Activated CD4-positive, alpha-beta memory T cell treated with anti-CD3 and anti-CD28 coated beads, Interleukin-2, amount 10 ng/mL, durations not matched to agents 7 days and 5 days (primary cell): ENCODE data around the gene GNGT2. TPM values are rescaled to one million over a fixed set of nuclear protein-coding genes. Genes with fewer than 3 reads are reported as not detected.

Experiments used
- CTCF ChIA-PET: fragments of 350-600 bp; sonication (Branson Sonifier 250); formaldehyde crosslinking; loops from one replicate; lab custom pipeline; 2021; ENCODE audit warnings: antibody characterized with exemption, inconsistent platforms; lab: Charles Lee
- POLR2A ChIA-PET: fragments of 350-600 bp; sonication (Branson Sonifier 250); formaldehyde crosslinking; loops from one replicate; lab custom pipeline; 2021; ENCODE audit warnings: antibody characterized with exemption; lab: Charles Lee
- DNase-seq: peaks from one replicate; pipeline ENCODE4 v3.0.0-alpha.2; 2020
- H3K27ac Mint-ChIP-seq: one replicate; pipeline ENCODE4 v1.8.0; 2021; ENCODE audit warnings: mild to moderate bottlenecking, mixed read lengths
- H3K27me3 Mint-ChIP-seq: one replicate; pipeline ENCODE4 v1.8.0; 2021; ENCODE audit warnings: mixed read lengths
- H3K36me3 Mint-ChIP-seq: one replicate; pipeline ENCODE4 v1.8.0; 2021; ENCODE audit warnings: low read depth, mixed read lengths
- H3K4me1 Mint-ChIP-seq: one replicate; pipeline ENCODE4 v1.8.0; 2021; ENCODE audit warnings: mixed read lengths
- H3K4me3 Mint-ChIP-seq: one replicate; pipeline ENCODE4 v1.8.0; 2021; ENCODE audit warnings: mild to moderate bottlenecking, mixed read lengths
- H3K9me3 Mint-ChIP-seq: one replicate; pipeline ENCODE4 v1.8.0; 2021; ENCODE audit warnings: mixed read lengths
- total RNA-seq, 2 experiments: library from RNA; stranded (reverse); gene quantifications; one replicate each; pipeline ENCODE4 v1.2.3, GENCODE V29; 2021

The GNGT2 gene
- total RNA-seq, 2 experiments from 2014 or later = 22.7 to 23.8 TPM

DNA sequence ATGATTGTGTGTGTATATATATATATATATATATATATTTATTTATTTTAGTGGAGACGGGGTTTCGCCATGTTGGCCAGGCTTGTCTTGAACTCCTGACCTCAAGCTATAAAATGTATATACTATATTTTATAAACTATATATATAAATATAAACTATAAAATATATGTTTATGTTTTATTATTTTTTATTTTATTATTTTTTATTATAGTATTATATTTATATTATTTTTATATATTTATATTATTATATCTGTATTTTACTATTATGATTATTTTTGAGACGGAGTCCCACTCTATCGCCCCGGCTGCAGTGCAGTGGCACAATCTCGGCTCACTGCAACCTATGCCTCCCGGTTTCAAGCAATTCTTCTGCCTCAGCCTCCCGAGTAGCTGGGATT, 30.7 kb upstream of the GNGT2 start:
- Mint-ChIP-seq H3K27ac (no peak overlapping the region), H3K4me3 (no peak overlapping the region), H3K36me3 (no peaks in the 10 kb centered on the region), H3K9me3 (no peaks in the 10 kb centered on the region), H3K4me1 (no peaks in the 10 kb centered on the region), H3K27me3 (no peaks in the 10 kb centered on the region)
- ChIA-PET CTCF (interaction anchor here (0.7 to 1.2 kb wide), 2 partner anchors 17 to 315 kb away, joined by 3 read pairs; no protein-coding TSS in a partner anchor), POLR2A (no interaction called here)
- DNase-seq = no peak

DNA sequence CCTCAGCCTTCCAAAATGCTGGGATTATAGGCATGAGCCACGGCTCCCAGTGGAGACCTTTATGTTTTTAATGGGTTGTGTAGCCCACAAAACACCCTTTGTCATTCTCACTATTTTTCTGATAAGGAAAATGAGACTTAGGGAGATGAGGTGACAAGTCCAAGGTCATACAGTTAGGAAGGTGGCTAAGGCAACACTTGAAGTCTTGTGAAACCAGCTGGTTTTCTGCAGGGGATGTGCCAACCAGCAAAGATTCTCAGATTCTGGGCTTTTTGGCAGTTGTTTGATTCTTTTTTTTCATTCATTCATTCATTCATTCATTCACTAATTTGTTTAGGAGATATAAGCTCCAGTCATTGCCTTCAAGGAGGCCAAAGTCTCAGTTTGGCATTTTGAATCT, 30.2 kb upstream of the GNGT2 start:
- H3K27ac Mint-ChIP-seq = no peak overlapping the region
- CTCF ChIA-PET = interaction anchor here (0.7 to 1.3 kb wide), 3 partner anchors 10 to 316 kb away, joined by 3 read pairs; partner anchors contain the start of gene PHOSPHO1

DNA sequence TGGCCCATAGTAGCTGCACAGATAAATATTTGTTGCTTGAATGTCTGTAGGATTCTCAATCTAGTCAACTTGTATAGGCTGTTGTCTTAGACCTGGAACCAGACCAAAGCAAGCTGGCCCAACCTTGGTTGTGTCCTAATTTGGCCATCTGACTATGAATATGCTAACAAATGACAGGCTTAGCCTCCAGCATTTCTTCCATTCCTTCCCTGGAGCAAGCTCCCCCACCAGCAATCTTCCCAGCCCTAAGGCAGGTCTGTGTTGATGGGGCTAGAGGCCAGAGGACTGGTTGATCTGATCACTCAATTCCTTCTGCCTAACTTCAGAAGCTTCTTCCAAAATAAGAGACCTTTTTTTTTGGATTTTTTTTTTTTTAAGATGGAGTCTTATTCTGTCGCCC, 29.6 kb upstream of the GNGT2 start:
- H3K9me3 Mint-ChIP-seq = no peaks in the 10 kb centered on the region
- no peak overlapping the region for H3K4me3 Mint-ChIP-seq
- no peaks in the 10 kb centered on the region for H3K4me1 Mint-ChIP-seq
- no peak overlapping the region for H3K27ac Mint-ChIP-seq
- H3K36me3 Mint-ChIP-seq = no peaks in the 10 kb centered on the region
- no peak for DNase-seq
- POLR2A ChIA-PET = interaction anchor here (1.7 kb wide), 1 partner anchor 14 kb away, joined by 3 read pairs; no protein-coding TSS in a partner anchor
- CTCF ChIA-PET = interaction anchor here (0.6 to 1.3 kb wide), 3 partner anchors 9 to 105 kb away, joined by 3 read pairs; partner anchors contain the start of gene PHOSPHO1
- no peaks in the 10 kb centered on the region for H3K27me3 Mint-ChIP-seq

More for the DNA sequence above, 30.2 kb upstream of the GNGT2 start:
- Mint-ChIP-seq H3K9me3 (no peaks in the 10 kb centered on the region), H3K4me1 (no peaks in the 10 kb centered on the region), H3K27me3 (no peaks in the 10 kb centered on the region), H3K36me3 (no peaks in the 10 kb centered on the region), H3K4me3 (no peak overlapping the region)
- POLR2A ChIA-PET = no interaction called here
- no peak for DNase-seq

DNA sequence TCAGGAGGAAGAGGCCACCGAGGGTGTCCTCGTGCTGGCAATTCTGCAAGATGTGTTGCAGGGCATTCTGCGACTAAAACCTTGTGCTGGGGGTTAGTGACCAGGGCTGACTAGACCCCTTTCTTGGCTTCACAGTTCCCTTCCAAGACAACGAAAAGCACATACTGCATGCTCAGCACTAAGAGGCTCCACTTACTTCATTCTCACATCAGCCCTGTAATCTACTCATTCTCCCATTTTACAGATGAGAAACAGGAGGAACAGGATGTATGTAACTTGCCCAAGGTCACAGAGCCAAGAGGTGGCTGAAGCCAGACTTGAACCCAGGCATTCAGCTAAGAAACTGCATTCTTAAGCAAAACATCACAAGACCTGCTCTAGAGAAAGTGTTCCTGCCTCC, 25.5 kb upstream of the GNGT2 start:
- Mint-ChIP-seq H3K9me3 (no peaks in the 10 kb centered on the region), H3K4me3 (no peak overlapping the region), H3K27me3 (peaks cover 14% of the 10 kb centered on the region), H3K4me1 (peaks cover 4% of the 10 kb centered on the region), H3K36me3 (no peaks in the 10 kb centered on the region), H3K27ac (no peak overlapping the region)
- no peak for DNase-seq
- CTCF ChIA-PET = interaction anchor here (2.0 kb wide), 1 partner anchor 56 kb away, joined by 6 read pairs; no protein-coding TSS in a partner anchor
- POLR2A ChIA-PET = interaction anchor here (1.5 kb wide), 1 partner anchor 11 kb away, joined by 4 read pairs; no protein-coding TSS in a partner anchor

DNA sequence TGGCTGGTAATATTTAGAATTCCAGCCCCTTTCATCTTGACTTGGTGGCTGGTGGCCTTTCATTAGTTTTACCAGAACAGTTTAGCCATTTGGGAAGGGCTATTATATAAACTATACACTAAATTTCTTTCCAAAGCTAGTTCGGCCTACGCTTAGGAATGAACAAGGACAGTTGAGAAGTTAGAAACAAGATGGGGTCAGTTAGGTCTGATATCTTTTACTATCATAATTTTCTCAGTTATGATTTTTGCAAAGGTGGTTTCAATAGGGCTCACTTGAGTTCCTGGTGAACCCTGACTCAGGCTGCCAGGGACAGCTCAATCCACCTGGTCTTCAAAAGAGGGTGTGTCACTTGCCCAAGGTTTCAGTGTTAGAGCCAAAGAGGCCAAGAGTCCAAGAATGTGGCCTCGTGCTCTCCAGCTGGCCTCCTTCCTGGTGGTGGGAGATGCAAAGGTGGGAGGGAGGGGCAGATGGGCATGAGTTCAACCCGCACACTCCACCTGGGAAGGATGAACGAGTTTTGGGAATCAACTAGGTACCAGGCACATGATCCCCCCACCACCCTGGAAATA, 24.2 kb upstream of the GNGT2 start:
- Mint-ChIP-seq H3K9me3 (no peaks in the 10 kb centered on the region), H3K36me3 (no peaks in the 10 kb centered on the region), H3K4me1 (peaks cover 7% of the 10 kb centered on the region), H3K27me3 (peaks cover 17% of the 10 kb centered on the region), H3K27ac (no peak overlapping the region), H3K4me3 (no peak overlapping the region)
- POLR2A ChIA-PET = no interaction called here
- CTCF ChIA-PET = interaction anchor here (2.0 kb wide), 1 partner anchor 54 kb away, joined by 6 read pairs; no protein-coding TSS in a partner anchor
- DNase-seq = no peak

DNA sequence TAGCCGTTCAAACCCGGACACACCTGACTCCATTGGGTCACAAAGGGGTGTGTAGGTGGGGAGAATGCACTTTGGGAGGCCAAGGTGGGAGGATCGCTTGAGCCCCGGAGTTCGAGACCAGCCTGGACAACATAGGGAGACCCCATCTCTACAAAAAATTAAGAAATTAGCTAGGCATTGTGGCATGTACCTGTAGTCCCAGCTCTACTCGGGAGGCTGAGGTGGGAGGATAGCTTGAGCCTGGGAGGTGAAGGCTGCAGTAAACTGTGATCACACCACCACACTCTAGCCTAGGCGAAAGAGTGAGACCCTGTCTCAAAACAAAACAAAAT, 21.2 kb upstream of the GNGT2 start:
- CTCF ChIA-PET = interaction anchor here (1.2 to 1.3 kb wide), 2 partner anchors 9 to 47 kb away, joined by 3 to 5 read pairs; no protein-coding TSS in a partner anchor
- H3K36me3 Mint-ChIP-seq = no peaks in the 10 kb centered on the region
- H3K4me3 Mint-ChIP-seq = peak overlapping the region; percentile 71
- H3K4me1 Mint-ChIP-seq = peaks cover 13% of the 10 kb centered on the region
- no peaks in the 10 kb centered on the region for H3K9me3 Mint-ChIP-seq
- peaks cover 28% of the 10 kb centered on the region for H3K27me3 Mint-ChIP-seq
- no peak overlapping the region for H3K27ac Mint-ChIP-seq
- DNase-seq = no peak
- POLR2A ChIA-PET = interaction anchor here (1.1 to 3.2 kb wide), 2 partner anchors 29 to 40 kb away, joined by 3 to 18 read pairs; no protein-coding TSS in a partner anchor

DNA sequence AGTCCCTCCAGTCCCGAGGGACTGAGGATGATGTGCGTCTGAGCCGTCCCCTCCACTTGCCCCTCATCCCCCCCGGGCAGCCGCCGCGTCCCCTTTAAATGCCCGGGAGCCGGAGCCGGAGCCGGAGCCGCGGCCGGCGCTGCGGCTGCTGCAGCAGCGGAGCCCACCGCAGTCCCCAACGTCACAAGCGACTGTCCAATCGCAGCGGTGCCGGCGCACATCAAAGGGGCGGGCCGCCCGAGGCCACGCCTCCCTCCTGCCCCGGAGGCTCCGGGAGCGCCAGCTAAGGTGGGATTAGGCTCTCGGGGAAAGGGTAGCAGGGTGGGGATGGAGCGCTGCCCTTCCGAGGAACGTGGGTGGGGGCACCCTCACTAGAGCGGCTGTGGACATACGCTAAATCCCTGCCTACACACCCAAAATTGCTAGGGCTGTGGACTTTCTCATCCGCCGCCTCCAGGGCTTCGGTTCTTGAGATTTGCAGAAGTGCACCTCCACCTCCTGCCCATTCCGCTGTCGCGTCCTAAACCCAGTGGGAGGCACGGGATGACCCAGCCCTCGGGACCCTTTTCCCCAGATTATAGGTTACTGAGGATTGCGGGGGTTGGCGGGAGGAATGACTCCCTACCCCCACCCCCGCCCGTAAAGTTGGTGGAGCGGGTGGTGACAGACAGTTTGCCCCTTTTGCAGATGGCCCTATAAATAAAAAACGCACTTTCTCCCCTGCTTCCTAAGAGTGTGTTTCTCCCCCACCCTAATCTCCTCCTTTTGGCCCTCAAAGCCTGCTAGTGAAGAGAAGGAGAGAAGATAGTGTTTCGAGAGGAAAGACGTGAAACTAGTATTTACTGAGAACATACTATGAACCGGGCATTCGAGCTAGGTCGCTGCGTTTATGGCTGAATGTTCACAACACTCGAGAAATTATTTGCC, 20.5 kb upstream of the GNGT2 start, which contains the start of gene PHOSPHO1:
Gene PHOSPHO1 (minus strand): TSS at position 152 of the 927 bp plus-strand sequence. CDS start 4,096 bp downstream, outside the sequence.
- peaks cover 28% of the 10 kb centered on the region for H3K27me3 Mint-ChIP-seq
- no peak within 1 kb of the TSS for H3K27ac Mint-ChIP-seq
- H3K4me1 Mint-ChIP-seq = peaks cover 13% of the 10 kb centered on the region
- ChIA-PET CTCF (interaction anchor here (0.5 to 7.7 kb wide), 5 partner anchors 9 to 161 kb away, joined by 3 to 105 read pairs (median 5); no protein-coding TSS in a partner anchor), POLR2A (interaction anchor here (1.0 to 5.4 kb wide), 6 partner anchors 14 to 287 kb away, joined by 3 to 34 read pairs (median 4); partner anchors contain the start of gene PHB1)
- DNase-seq = peak; percentile 88
- no peaks in the 10 kb centered on the region for H3K36me3 Mint-ChIP-seq
- peak within 1 kb of the TSS; percentile 71 for H3K4me3 Mint-ChIP-seq
- H3K9me3 Mint-ChIP-seq = no peaks in the 10 kb centered on the region

DNA sequence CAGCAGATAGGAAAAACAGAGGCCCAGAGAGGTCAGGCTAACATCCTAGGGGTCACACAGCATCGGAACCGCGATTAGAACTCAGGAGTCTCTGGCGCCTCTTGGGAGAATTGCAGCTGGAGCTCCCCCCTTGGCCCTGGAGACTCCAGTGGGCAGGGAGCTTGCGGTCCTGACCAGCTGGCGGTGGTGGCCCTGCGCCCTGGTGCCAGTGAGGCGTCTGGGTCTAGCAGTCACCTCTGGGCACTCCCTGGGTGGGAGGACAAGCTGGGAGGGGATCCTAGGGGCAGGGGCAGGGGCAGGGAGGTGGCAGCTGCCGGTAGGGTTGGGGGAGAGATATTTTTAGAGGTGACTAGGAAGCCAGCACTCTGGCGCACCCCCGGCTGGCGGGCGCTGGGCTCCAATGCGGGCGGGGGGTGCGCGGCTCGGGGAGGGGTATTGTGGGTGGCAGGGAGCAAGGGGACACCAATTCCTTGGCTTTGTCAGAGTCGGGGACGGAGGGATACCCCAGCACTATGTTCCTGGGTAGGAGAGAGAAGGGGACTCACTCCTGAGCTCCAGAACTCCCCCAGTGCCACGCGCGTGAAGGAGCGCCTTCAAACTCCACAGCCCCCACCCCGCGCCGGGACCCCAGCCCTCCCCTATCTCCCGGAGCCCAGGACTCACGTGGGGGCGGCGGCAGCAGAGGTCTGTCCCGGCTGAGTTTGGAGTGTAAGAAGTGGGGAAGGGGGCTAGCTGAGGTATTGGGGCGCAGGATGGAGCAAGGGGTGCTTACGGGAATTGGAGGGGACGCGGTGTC, 19.6 kb upstream of the GNGT2 start:
- DNase-seq = no peak
- H3K27ac Mint-ChIP-seq = no peak overlapping the region
- peaks cover 18% of the 10 kb centered on the region for H3K4me1 Mint-ChIP-seq
- POLR2A ChIA-PET = interaction anchor here (1.0 to 5.4 kb wide), 8 partner anchors 9 to 286 kb away, joined by 3 to 34 read pairs (median 4); partner anchors contain the start of gene PHB1
- H3K27me3 Mint-ChIP-seq = peaks cover 34% of the 10 kb centered on the region
- CTCF ChIA-PET = interaction anchor here (0.7 to 7.7 kb wide), 6 partner anchors 8 to 49 kb away, joined by 3 to 105 read pairs (median 3); no protein-coding TSS in a partner anchor
- H3K9me3 Mint-ChIP-seq = no peaks in the 10 kb centered on the region
- H3K36me3 Mint-ChIP-seq = no peaks in the 10 kb centered on the region
- H3K4me3 Mint-ChIP-seq = peak overlapping the region; percentile 71

DNA sequence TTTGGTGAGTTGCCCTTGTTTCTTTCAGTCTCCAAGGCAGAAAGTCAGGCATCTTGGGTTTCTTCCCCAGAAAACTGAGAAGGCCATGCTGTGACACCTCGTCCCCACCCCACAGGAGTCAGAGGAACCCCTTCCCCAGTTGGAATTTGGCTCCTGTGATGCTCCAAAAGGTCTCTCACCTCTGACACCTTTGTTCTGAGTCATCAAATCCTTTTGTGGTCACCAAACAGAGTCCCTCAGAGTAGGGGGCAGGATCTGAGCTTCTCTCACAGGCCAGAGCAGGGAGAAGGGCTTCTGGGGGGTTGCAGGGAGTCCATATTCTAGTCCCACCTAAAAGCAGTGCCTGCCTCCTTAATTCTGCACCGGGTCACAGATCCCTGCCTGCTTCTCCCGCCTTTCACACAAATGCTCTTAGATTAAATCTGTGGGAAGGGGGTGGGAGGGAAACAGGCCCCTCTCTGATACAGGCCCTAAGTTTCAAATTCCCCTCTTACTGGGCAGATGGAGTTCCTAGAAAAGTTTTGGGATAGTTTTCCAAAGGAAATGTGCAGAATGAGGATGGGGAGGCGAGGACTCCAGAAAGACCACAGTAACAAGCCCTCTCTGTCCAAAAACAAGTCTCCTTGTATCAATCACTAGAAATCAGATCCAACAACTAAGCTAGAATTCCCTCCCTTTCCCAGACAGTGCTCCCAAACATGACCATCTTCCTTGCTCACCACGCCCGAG, 18.9 kb upstream of the GNGT2 start:
- DNase-seq = no peak
- Mint-ChIP-seq H3K9me3 (no peaks in the 10 kb centered on the region), H3K4me3 (peak overlapping the region; percentile 41), H3K27me3 (peaks cover 38% of the 10 kb centered on the region), H3K4me1 (peaks cover 24% of the 10 kb centered on the region), H3K36me3 (peaks cover 3% of the 10 kb centered on the region), H3K27ac (no peak overlapping the region)
- ChIA-PET POLR2A (interaction anchor here (0.9 to 5.4 kb wide), 8 partner anchors 8 to 285 kb away, joined by 3 to 34 read pairs (median 4); partner anchors contain the start of gene PHB1), CTCF (interaction anchor here (0.6 to 7.7 kb wide), 5 partner anchors 11 to 350 kb away, joined by 3 to 105 read pairs (median 5); no protein-coding TSS in a partner anchor)

DNA sequence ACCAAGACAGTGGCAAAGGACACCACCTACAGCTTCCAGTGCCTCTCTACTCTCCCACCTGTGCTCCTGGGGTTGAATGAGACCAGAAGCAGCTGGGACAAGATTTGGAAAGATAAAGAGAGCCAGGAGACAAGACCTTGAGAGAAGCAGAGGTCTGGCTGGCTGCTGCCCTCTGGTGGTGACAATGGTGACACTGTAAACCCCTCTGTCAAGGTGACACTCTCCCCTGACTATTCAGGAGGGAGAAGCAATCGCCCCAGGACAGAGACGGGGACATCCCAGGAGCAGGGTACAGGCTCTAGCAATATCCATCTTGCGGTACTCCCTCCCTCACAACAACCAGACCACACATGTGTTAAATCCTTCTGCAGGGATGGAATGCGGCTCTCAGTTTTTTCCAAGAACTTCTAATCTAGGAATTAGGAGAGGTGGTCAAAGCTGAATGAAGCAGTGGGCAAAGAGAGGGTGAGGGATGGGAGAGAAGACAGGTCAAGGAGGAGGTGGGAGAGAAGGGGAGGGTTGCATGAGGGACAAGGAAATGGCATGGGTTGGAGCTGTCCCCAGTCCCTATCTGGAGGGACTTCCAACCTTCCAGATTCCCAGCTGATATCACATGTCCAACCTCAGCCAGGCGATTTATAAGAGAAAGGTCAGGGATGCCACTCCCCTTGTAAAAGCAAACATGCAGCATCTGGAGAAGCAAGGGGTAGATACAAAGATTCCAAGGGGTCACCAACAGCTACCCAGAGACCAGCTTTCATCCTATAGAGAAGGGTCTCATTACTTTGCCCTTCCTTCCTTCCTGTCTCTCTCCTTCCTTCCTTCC, 17.3 kb upstream of the GNGT2 start:
- peaks cover 40% of the 10 kb centered on the region for H3K4me1 Mint-ChIP-seq
- peaks cover 12% of the 10 kb centered on the region for H3K36me3 Mint-ChIP-seq
- H3K27me3 Mint-ChIP-seq = peaks cover 46% of the 10 kb centered on the region
- ChIA-PET POLR2A (interaction anchor here (0.6 to 5.4 kb wide), 7 partner anchors 11 to 1141 kb away, joined by 3 to 63 read pairs (median 18); partner anchors contain the start of genes ABI3 and GNGT2), CTCF (interaction anchor here (0.6 to 7.7 kb wide), 17 partner anchors 9 to 182 kb away, joined by 3 to 105 read pairs (median 4); partner anchors contain the start of gene ABI3)
- DNase-seq = peak; percentile 81
- H3K4me3 Mint-ChIP-seq = no peak overlapping the region
- no peaks in the 10 kb centered on the region for H3K9me3 Mint-ChIP-seq
- no peak overlapping the region for H3K27ac Mint-ChIP-seq
